ENCODE results near the gene CHPT1.

CHPT1 gene

GRCh38 chr12:101695706-101696105 is 1.7 kb upstream of the CHPT1 start:
- H3K4me3 ChIP-seq (ENCODE audit: low read depth, low read length): no peak overlapping the region
- DNase-seq (ENCODE audit: low read depth): peak; percentile 35
- no peak for TF ChIP-seq POLR2A (IDR thresholded peaks at IDR 0.05; ENCODE audit: extremely low read depth, insufficient read length)
- TF ChIP-seq MAX (IDR thresholded peaks at IDR 0.05; ENCODE audit: low read depth, low read length): no peak
- TF ChIP-seq CTCF (IDR thresholded peaks at IDR 0.05; ENCODE audit: low read depth, low read length): no peak
- no peak for TF ChIP-seq MYC (IDR thresholded peaks at IDR 0.05; ENCODE audit: low read depth, low read length)

GRCh38 chr12:101696251-101697196 is 916 bp upstream of the CHPT1 start:
- peak; percentile 95 for DNase-seq (ENCODE audit: low read depth)
- no peak for TF ChIP-seq POLR2A (IDR thresholded peaks at IDR 0.05; ENCODE audit: extremely low read depth, insufficient read length)
- no peak for TF ChIP-seq CTCF (IDR thresholded peaks at IDR 0.05; ENCODE audit: low read depth, low read length)
- peak; percentile 97 for TF ChIP-seq MYC (IDR thresholded peaks at IDR 0.05; ENCODE audit: low read depth, low read length)
- TF ChIP-seq MAX (IDR thresholded peaks at IDR 0.05; ENCODE audit: low read depth, low read length): peak; percentile 96
- peak overlapping the region; percentile 74 for H3K4me3 ChIP-seq (ENCODE audit: low read depth, low read length)

- peak; percentile 87 for DNase-seq (ENCODE audit: low read depth)
Measured at GRCh38 chr12:101697930-101698799, 725 bp downstream of the CHPT1 start.

GRCh38 chr12:101698800-101699347 is 1.4 kb downstream of the CHPT1 start:
- TF ChIP-seq CTCF (IDR thresholded peaks at IDR 0.05; ENCODE audit: low read depth, low read length): peak; percentile 57
- TF ChIP-seq POLR2A (IDR thresholded peaks at IDR 0.05; ENCODE audit: extremely low read depth, insufficient read length): no peak
- no peak for TF ChIP-seq MAX (IDR thresholded peaks at IDR 0.05; ENCODE audit: low read depth, low read length)
- TF ChIP-seq MYC (IDR thresholded peaks at IDR 0.05; ENCODE audit: low read depth, low read length): no peak

More at GRCh38 chr12:101697930-101698799, 725 bp downstream of the CHPT1 start:
- H3K4me3 ChIP-seq (ENCODE audit: low read depth, low read length): peak overlapping the region; percentile 77
- TF ChIP-seq POLR2A (IDR thresholded peaks at IDR 0.05; ENCODE audit: extremely low read depth, insufficient read length): no peak
- no peak for TF ChIP-seq CTCF (IDR thresholded peaks at IDR 0.05; ENCODE audit: low read depth, low read length)
- TF ChIP-seq MYC (IDR thresholded peaks at IDR 0.05; ENCODE audit: low read depth, low read length): no peak
- TF ChIP-seq MAX (IDR thresholded peaks at IDR 0.05; ENCODE audit: low read depth, low read length): no peak

GRCh38 chr12:101700299-101700820 is 2.9 kb downstream of the CHPT1 start:
- TF ChIP-seq POLR2A (IDR thresholded peaks at IDR 0.05; ENCODE audit: extremely low read depth, insufficient read length) (no peak), CTCF (IDR thresholded peaks at IDR 0.05; ENCODE audit: low read depth, low read length) (no peak), MYC (IDR thresholded peaks at IDR 0.05; ENCODE audit: low read depth, low read length) (no peak), MAX (IDR thresholded peaks at IDR 0.05; ENCODE audit: low read depth, low read length) (no peak)
- H3K4me3 ChIP-seq (ENCODE audit: low read depth, low read length): peak overlapping the region; percentile 77
- no peak for DNase-seq (ENCODE audit: low read depth)

More at GRCh38 chr12:101698800-101699347, 1.4 kb downstream of the CHPT1 start:
- peak; percentile 50 for DNase-seq (ENCODE audit: low read depth)
- H3K4me3 ChIP-seq (ENCODE audit: low read depth, low read length): peak overlapping the region; percentile 77

All from NB4 (cell line).